A549 (cell line): Measurements from ENCODE around the gene SERPINF2. TPM values are rescaled to one million over a fixed set of nuclear protein-coding genes. Genes with fewer than 3 reads are reported as not detected.
A peak's percentile ranks its signal among the peaks of the same experiment; 100 is the strongest.

Source experiments
- ATAC-seq, 2 experiments: fragments of 200-7000 bp in 1 of 2; fragments of >200 bp in 1 of 2; cut with Nextera tagmentation in 1 of 2; cut with Tn5 transposase in 1 of 2; 3 replicates each; pipeline versions ENCODE4 v1.8.0 to v1.9.1; 2018 to 2020; ENCODE audit warnings: mild to moderate bottlenecking in 1 of 2, moderate library complexity in 1 of 2
- CTCF ChIA-PET: fragments of 300-600 bp; sonication (Branson Sonifier 250); formaldehyde crosslinking; extraction: SDS; loops from one replicate; lab custom pipeline; 2021; ENCODE audit warnings: antibody characterized with exemption, inconsistent platforms; lab: Yijun Ruan, JAX
- POLR2A ChIA-PET: fragments of 350-600 bp; formaldehyde crosslinking; extraction: SDS; loops from one replicate; lab custom pipeline; 2021; ENCODE audit warnings: antibody characterized with exemption, inconsistent platforms; lab: Yijun Ruan, JAX
- DNase-seq, 2 experiments: peaks; one replicate each; pipeline versions ENCODE4 v3.0.0 to v3.0.0-alpha.2; 2011 to 2016; ENCODE audit warnings: low read depth in 1 of 2, low spot score in 1 of 2
- FAIRE-seq: peaks from 2 replicates; lab custom pipeline; 2011; peaks lifted over from hg19 to GRCh38; lab: Jason Lieb, UNC
- H3K27ac ChIP-seq, 2 experiments: fragments of >200 bp; sonication (Bioruptor Twin); formaldehyde crosslinking; 3 replicates each; pipeline ENCODE4 v1.5.1; 2016 to 2017
- H3K4me1 ChIP-seq: fragments of >200 bp; sonication (Bioruptor Twin); formaldehyde crosslinking; 3 replicates; pipeline ENCODE4 v1.6.1; 2016
- H3K4me2 ChIP-seq: fragments of >200 bp; sonication (Bioruptor Twin); formaldehyde crosslinking; 3 replicates; pipeline ENCODE4 v1.6.1; 2016
- H3K4me3 ChIP-seq: fragments of >200 bp; sonication (Bioruptor Twin); formaldehyde crosslinking; 3 replicates; pipeline ENCODE4 v1.5.1; 2016
- H3K9me3 ChIP-seq: fragments of >200 bp; sonication (Bioruptor Twin); formaldehyde crosslinking; 3 replicates; pipeline ENCODE4 v1.6.1; 2016
- CBX8 ChIP-seq: fragments of 200-600 bp; sonication (generic); IDR thresholded peaks from 2 replicates; pipeline ENCODE4 v1.6.1; 2016
- CHD2 ChIP-seq: fragments of 150-350 bp; IDR thresholded peaks from 2 replicates; pipeline ENCODE4 v1.6.1; 2014; ENCODE audit warnings: low read length; ENCODE audit not compliant: partially characterized antibody
- CTCF ChIP-seq: fragments of >200 bp; sonication (Bioruptor Twin); formaldehyde crosslinking; IDR thresholded peaks from 3 replicates; pipeline ENCODE4 v1.5.1; 2016
- ESRRA ChIP-seq: fragments of 150-350 bp; IDR thresholded peaks from 2 replicates; pipeline ENCODE4 v1.6.1; 2014; ENCODE audit warnings: mild to moderate bottlenecking, low read length, borderline replicate concordance
- FOSB ChIP-seq: fragments of 250-450 bp; sonication (Bioruptor Pico); IDR thresholded peaks from 2 replicates; pipeline ENCODE4 v1.5.0; 2020; ENCODE audit warnings: mild to moderate bottlenecking, moderate library complexity
- GATA3 ChIP-seq: IDR thresholded peaks from 2 replicates; pipeline ENCODE4 v1.6.1; 2012; ENCODE audit warnings: borderline replicate concordance
- HDAC2 ChIP-seq: fragments of 200-600 bp; sonication (generic); IDR thresholded peaks from 2 replicates; pipeline ENCODE4 v1.6.1; 2016
- HOXA7 ChIP-seq: fragments of 250-450 bp; sonication (Bioruptor Pico); IDR thresholded peaks from 2 replicates; pipeline ENCODE4 v1.5.0; 2020; ENCODE audit warnings: mild to moderate bottlenecking, moderate library complexity
- HOXB13 ChIP-seq: fragments of 250-450 bp; sonication (Bioruptor Pico); IDR thresholded peaks from 2 replicates; pipeline ENCODE4 v1.5.0; 2020; ENCODE audit warnings: low read depth, mild to moderate bottlenecking, moderate library complexity
- HOXB5 ChIP-seq: fragments of 250-450 bp; sonication (Bioruptor Pico); IDR thresholded peaks from 2 replicates; pipeline ENCODE4 v1.5.0; 2020; ENCODE audit warnings: mild to moderate bottlenecking, moderate library complexity
- JUNB ChIP-seq: fragments of >200 bp; sonication (Bioruptor Twin); formaldehyde crosslinking; IDR thresholded peaks from 2 replicates; pipeline ENCODE4 v1.6.1; 2016
- KDM5A ChIP-seq: fragments of 200-600 bp; sonication (generic); IDR thresholded peaks from 2 replicates; pipeline ENCODE4 v1.6.1; 2016; ENCODE audit warnings: antibody characterized with exemption, mild to moderate bottlenecking
- MAFK ChIP-seq: fragments of 450-650 bp; IDR thresholded peaks from 2 replicates; pipeline ENCODE4 v1.6.1; 2014; ENCODE audit not compliant: partially characterized antibody
- NFE2L2 ChIP-seq: fragments of 150-350 bp; conservative IDR thresholded peaks from 2 replicates; pipeline ENCODE4 v1.6.1; 2014; ENCODE audit warnings: low read length
- NPAS2 ChIP-seq: fragments of 250-450 bp; sonication (Bioruptor Pico); IDR thresholded peaks from 2 replicates; pipeline ENCODE4 v1.8.0; 2022; ENCODE audit warnings: mild to moderate bottlenecking, moderate library complexity, borderline replicate concordance
- NR3C1 ChIP-seq: fragments of >200 bp; sonication (Bioruptor Twin); formaldehyde crosslinking; IDR thresholded peaks from 3 replicates; pipeline ENCODE4 v1.6.1; 2017
- PBX3 ChIP-seq: IDR thresholded peaks from 2 replicates; pipeline ENCODE4 v1.6.1; 2012
- PHF8 ChIP-seq: fragments of 200-600 bp; sonication (generic); IDR thresholded peaks from 2 replicates; pipeline ENCODE4 v1.6.1; 2016; ENCODE audit warnings: low read depth, mild to moderate bottlenecking, antibody characterized with exemption, moderate library complexity, borderline replicate concordance
- POLR2AphosphoS2 ChIP-seq: conservative IDR thresholded peaks from 2 replicates; pipeline ENCODE4 v1.6.1; 2012; ENCODE audit warnings: low read length, improper control_type of control experiment, inconsistent platforms
- RCOR1 ChIP-seq: fragments of 150-350 bp; IDR thresholded peaks from 2 replicates; pipeline ENCODE4 v1.6.1; 2014; ENCODE audit warnings: antibody characterized with exemption, low read length, low read depth
- REST ChIP-seq: fragments of 200-600 bp; sonication (generic); IDR thresholded peaks from 2 replicates; pipeline ENCODE4 v1.6.1; 2016; ENCODE audit warnings: antibody characterized with exemption, mild to moderate bottlenecking, moderate library complexity
- RFX5 ChIP-seq: fragments of 450-650 bp; IDR thresholded peaks from 2 replicates; pipeline ENCODE4 v1.7.1; 2014; ENCODE audit warnings: antibody characterized with exemption, mild to moderate bottlenecking, moderate library complexity
- SREBF2 ChIP-seq: fragments of 450-650 bp; IDR thresholded peaks from 2 replicates; pipeline ENCODE4 v1.6.1; 2014; ENCODE audit warnings: mild to moderate bottlenecking, moderate library complexity
- ZFP36 ChIP-seq: fragments of 450-650 bp; IDR thresholded peaks from 2 replicates; pipeline ENCODE4 v1.6.1; 2014; ENCODE audit warnings: borderline replicate concordance; ENCODE audit not compliant: partially characterized antibody
- ZSCAN20 ChIP-seq: fragments of 250-450 bp; sonication (Bioruptor Pico); IDR thresholded peaks from 2 replicates; pipeline ENCODE4 v1.8.0; 2022; ENCODE audit warnings: mild to moderate bottlenecking, moderate library complexity
- WGBS: methylation state at CpG from one replicate; pipeline ENCODE4 v1.1.6; 2017; ENCODE audit errors: missing lambda C conversion rate; 5-methylcytosine and 5-hydroxymethylcytosine counted together
- polyA plus RNA-seq, 4 experiments: library from polyadenylated mRNA; depleted of rRNA in 3 of 4; stranded (reverse); fragments of >200 nt; fragmentation: RNase III in 1 of 4; extraction: RNeasy Plus Mini Kit Qiagen cat#74134 plus additional on column Dnase treatment in 1 of 4; gene quantifications; 2 replicates in 3 of 4; 3 replicates in 1 of 4; pipeline ENCODE4 v1.2.3, GENCODE V29; 2011 to 2017

Gene SERPINF2
- polyA plus RNA-seq, 2 of the 4 experiments (the other 2 are of a cell fraction): 2.1 to 2.9 TPM

GRCh38 chr17:1755252-1755826 is 12.7 kb downstream of the SERPINF2 start:
- FAIRE-seq (no peak), ATAC-seq (peak in 1 of 2 experiments; percentile 13; a peak in 2 of 6 replicates), DNase-seq (no peak)
- H3K4me1 ChIP-seq: peaks cover 13% of the 10 kb centered on the region
- no peak overlapping the region for H3K4me2 ChIP-seq
- H3K27ac ChIP-seq: peak overlapping the region in 1 of 2 experiments; percentile 33; a peak in 2 of 6 replicates
- TF ChIP-seq POLR2AphosphoS2: no peak
- no peak for TF ChIP-seq KDM5A
- TF ChIP-seq GATA3: no peak
- TF ChIP-seq NFE2L2: no peak
- no peak for TF ChIP-seq NR3C1
- no peak for TF ChIP-seq CBX8
- TF ChIP-seq RFX5: no peak
- no peak for TF ChIP-seq HDAC2
- no peak for TF ChIP-seq ZSCAN20 (CRISPR knock-in tag)
- no peak for TF ChIP-seq NPAS2 (CRISPR knock-in tag)
- no peak for TF ChIP-seq JUNB
- TF ChIP-seq ZFP36: no peak
- TF ChIP-seq CTCF: no peak
- no peak for TF ChIP-seq SREBF2
- no peak for TF ChIP-seq HOXB5
- TF ChIP-seq FOSB (CRISPR knock-in tag): no peak
- no peak for TF ChIP-seq CHD2
- TF ChIP-seq RCOR1: no peak
- no peak for TF ChIP-seq PHF8
- no peak for TF ChIP-seq ESRRA
- no peaks in the 10 kb centered on the region for H3K9me3 ChIP-seq
- POLR2A ChIA-PET: interaction anchor here (0.5 to 0.8 kb wide), 3 partner anchors 13 to 75 kb away, joined by 3 read pairs; partner anchors contain the start of gene RPA1
- CTCF ChIA-PET: interaction anchor here (0.8 to 6.8 kb wide), 11 partner anchors 8 to 182 kb away, joined by 3 to 40 read pairs (median 4); no protein-coding TSS in a partner anchor
- 79% methylated on average over 20 of the region's 20 CpGs for WGBS
- no peak overlapping the region for H3K4me3 ChIP-seq

- DNase-seq (peak in 1 of 2 experiments; percentile 2), FAIRE-seq (no peak), ATAC-seq (no peak)
- no peak overlapping the region for H3K4me3 ChIP-seq
- peak overlapping the region in 1 of 2 experiments; percentile 33; a peak in 1 of 6 replicates for H3K27ac ChIP-seq
- TF ChIP-seq MAFK (no peak), ZFP36 (no peak), RFX5 (no peak), HOXB13 (CRISPR knock-in tag) (no peak), HOXA7 (CRISPR knock-in tag) (no peak), FOSB (CRISPR knock-in tag) (no peak), PHF8 (no peak), HOXB5 (no peak), REST (no peak), PBX3 (no peak), ZSCAN20 (CRISPR knock-in tag) (no peak)
- TF ChIP-seq, all 56 proteins: peak for 0
- Histone ChIP-seq H3K4me2 (no peak overlapping the region), H3K4me1 (peaks cover 13% of the 10 kb centered on the region), H3K9me3 (no peaks in the 10 kb centered on the region)
- CTCF ChIA-PET: interaction anchor here (0.8 to 6.8 kb wide), 11 partner anchors 8 to 182 kb away, joined by 3 to 40 read pairs (median 4); no protein-coding TSS in a partner anchor
- WGBS: 80% methylated on average over 16 of the region's 17 CpGs
- POLR2A ChIA-PET: interaction anchor here (0.8 to 1.1 kb wide), 2 partner anchors 32 to 40 kb away, joined by 3 read pairs; no protein-coding TSS in a partner anchor
Measured at GRCh38 chr17:1755827-1756262, 13.2 kb downstream of the SERPINF2 start.
